Raji (cell line): ENCODE results near the gene PTGER3.

ENCODE experiments used
- POLR2A ChIP-seq: IDR thresholded peaks from 2 replicates; pipeline ENCODE4 v1.6.1; 2011; ENCODE audit warnings: low read depth, low read length, control low read depth; ENCODE audit not compliant: insufficient read depth

Gene PTGER3

GRCh38 chr1:70994753-70995268 lies 52.8 kb downstream of the PTGER3 start:
- TF ChIP-seq POLR2A = no peak

GRCh38 chr1:70993798-70994197 lies 53.8 kb downstream of the PTGER3 start:
- TF ChIP-seq POLR2A = no peak

GRCh38 chr1:70992521-70992920 lies 55.1 kb downstream of the PTGER3 start:
- no peak for TF ChIP-seq POLR2A

GRCh38 chr1:70990469-70991253 lies 57.0 kb downstream of the PTGER3 start:
- no peak for TF ChIP-seq POLR2A

- TF ChIP-seq POLR2A = no peak
These were observed 60.1 kb downstream of the PTGER3 start for GRCh38 chr1:70987497-70987896.

- TF ChIP-seq POLR2A = no peak
These were observed 67.3 kb downstream of the PTGER3 start for GRCh38 chr1:70980361-70980760.

GRCh38 chr1:70979881-70980280 lies 67.7 kb downstream of the PTGER3 start:
- no peak for TF ChIP-seq POLR2A

- TF ChIP-seq POLR2A = no peak
These were observed 68.3 kb downstream of the PTGER3 start for GRCh38 chr1:70979313-70979712.

GRCh38 chr1:70978623-70979022 lies 69.0 kb downstream of the PTGER3 start:
- TF ChIP-seq POLR2A = no peak

- no peak for TF ChIP-seq POLR2A
These were observed 70.0 kb downstream of the PTGER3 start for GRCh38 chr1:70977575-70977974.

GRCh38 chr1:70977041-70977440 lies 70.6 kb downstream of the PTGER3 start:
- no peak for TF ChIP-seq POLR2A

GRCh38 chr1:70973754-70974153 lies 73.9 kb downstream of the PTGER3 start:
- TF ChIP-seq POLR2A = no peak

- TF ChIP-seq POLR2A = no peak
These were observed 77.2 kb downstream of the PTGER3 start for GRCh38 chr1:70970407-70970806.

GRCh38 chr1:70966018-70966638 lies 81.5 kb downstream of the PTGER3 start:
- no peak for TF ChIP-seq POLR2A

- no peak for TF ChIP-seq POLR2A
These were observed 84.2 kb downstream of the PTGER3 start for GRCh38 chr1:70963374-70963773.

- TF ChIP-seq POLR2A = no peak
These were observed 86.1 kb downstream of the PTGER3 start for GRCh38 chr1:70961374-70961975.

GRCh38 chr1:70948396-70949017 lies 99.1 kb downstream of the PTGER3 start:
- TF ChIP-seq POLR2A = no peak
